Glutamatergic neuron (in vitro differentiated cells): ENCODE measurements around the gene MYOC. TPM values are rescaled to one million over a fixed set of nuclear protein-coding genes. Genes with fewer than 3 reads are reported as not detected.

Source experiments
- DNase-seq: peaks from one replicate; pipeline ENCODE4 v3.0.0; 2022
- H3K27ac Mint-ChIP-seq: one replicate; pipeline ENCODE4 v1.8.0; 2020; ENCODE audit warnings: mild to moderate bottlenecking, mixed read lengths, inconsistent platforms; ENCODE audit not compliant: unreplicated experiment
- H3K27me3 Mint-ChIP-seq: one replicate; pipeline ENCODE4 v1.8.0; 2020; ENCODE audit warnings: mild to moderate bottlenecking, moderate library complexity, mixed read lengths, inconsistent platforms; ENCODE audit not compliant: unreplicated experiment
- H3K36me3 Mint-ChIP-seq: one replicate; pipeline ENCODE4 v1.8.0; 2020; ENCODE audit warnings: mild to moderate bottlenecking, mixed read lengths, inconsistent platforms; ENCODE audit not compliant: unreplicated experiment
- H3K4me1 Mint-ChIP-seq: one replicate; pipeline ENCODE4 v1.8.0; 2020; ENCODE audit warnings: mild to moderate bottlenecking, low read depth, mixed read lengths, inconsistent platforms; ENCODE audit not compliant: unreplicated experiment
- H3K4me3 Mint-ChIP-seq: one replicate; pipeline ENCODE4 v1.8.0; 2020; ENCODE audit warnings: mild to moderate bottlenecking, mixed read lengths, inconsistent platforms; ENCODE audit not compliant: unreplicated experiment
- H3K9me3 Mint-ChIP-seq: one replicate; pipeline ENCODE4 v1.8.0; 2020; ENCODE audit warnings: mild to moderate bottlenecking, moderate library complexity, mixed read lengths, inconsistent platforms; ENCODE audit not compliant: unreplicated experiment
- CTCF ChIP-seq: fragments of 200-600 bp; sonication (generic); IDR thresholded peaks from one replicate; pipeline ENCODE4 v1.5.0; 2021; ENCODE audit not compliant: partially characterized antibody, unreplicated experiment
- total RNA-seq: library from RNA; stranded (reverse); fragmentation: NEBNext Ultra II Directional; extraction: Animal tissue kit (Norgen Biotek cat#: 25700); gene quantifications from one replicate; pipeline ENCODE4 v1.2.1, GENCODE V29; 2021; ENCODE audit not compliant: unreplicated experiment

Gene MYOC
- total RNA-seq, 1 donor from 2014 or later = not detected

DNA sequence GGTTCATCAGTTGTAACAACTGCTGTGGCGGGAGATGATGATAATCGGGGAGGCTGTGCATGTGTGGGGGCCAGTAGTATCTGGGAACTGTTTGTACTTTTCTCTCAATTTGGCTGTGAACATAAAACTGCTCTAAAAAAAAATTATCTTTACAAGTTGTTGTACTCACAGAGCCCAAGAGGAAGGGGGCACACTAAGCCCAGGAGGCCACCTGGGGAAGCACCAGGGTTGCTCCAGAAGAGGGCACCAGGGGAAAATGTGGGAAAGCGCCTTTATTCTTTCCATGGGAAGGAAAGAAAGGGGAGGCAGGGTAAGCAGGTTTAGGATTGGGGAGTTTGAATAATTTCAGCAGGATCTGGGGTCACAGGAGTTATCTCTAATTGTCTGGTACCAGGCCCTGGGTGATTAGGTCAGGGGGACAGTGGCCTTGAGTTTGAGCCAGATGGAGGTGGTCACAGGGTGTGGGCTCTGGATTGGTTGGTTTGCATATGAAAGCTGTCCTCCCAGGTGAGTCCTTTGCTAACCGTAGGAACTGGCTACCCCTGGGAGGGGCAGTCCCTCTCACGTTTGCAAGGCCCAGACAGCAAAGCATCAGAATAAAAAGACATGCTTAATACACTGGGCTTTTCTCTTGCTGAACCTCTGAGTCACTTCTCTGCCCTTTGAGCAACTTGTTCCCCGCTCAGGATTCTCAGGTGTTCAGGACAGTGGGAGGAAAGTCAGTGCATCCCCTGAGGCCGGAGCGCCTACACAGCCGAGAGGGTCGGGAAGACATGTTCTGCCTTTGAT, 11.2 kb downstream of the MYOC start:
- peaks cover 1% of the 10 kb centered on the region for H3K27me3 Mint-ChIP-seq
- H3K4me3 Mint-ChIP-seq = no peak overlapping the region
- no peak overlapping the region for H3K27ac Mint-ChIP-seq
- no peak for DNase-seq
- no peaks in the 10 kb centered on the region for H3K36me3 Mint-ChIP-seq
- peaks cover 2% of the 10 kb centered on the region for H3K9me3 Mint-ChIP-seq
- TF ChIP-seq CTCF = no peak
- peaks cover 12% of the 10 kb centered on the region for H3K4me1 Mint-ChIP-seq

- peaks cover 1% of the 10 kb centered on the region for H3K27me3 Mint-ChIP-seq
Observed at GRCh38 chr1:171640225-171640624, 12.3 kb downstream of the MYOC start.

GRCh38 chr1:171637928-171638576, 14.4 kb downstream of the MYOC start:
- Mint-ChIP-seq H3K36me3 (no peaks in the 10 kb centered on the region), H3K4me3 (no peak overlapping the region), H3K27ac (no peak overlapping the region), H3K4me1 (no peaks in the 10 kb centered on the region), H3K9me3 (no peaks in the 10 kb centered on the region), H3K27me3 (peaks cover 1% of the 10 kb centered on the region)
- no peak for DNase-seq
- no peak for TF ChIP-seq CTCF

More at GRCh38 chr1:171640225-171640624, 12.3 kb downstream of the MYOC start:
- H3K4me3 Mint-ChIP-seq = no peak overlapping the region
- H3K9me3 Mint-ChIP-seq = peaks cover 2% of the 10 kb centered on the region
- no peak for TF ChIP-seq CTCF
- no peak for DNase-seq
- no peak overlapping the region for H3K27ac Mint-ChIP-seq
- no peaks in the 10 kb centered on the region for H3K36me3 Mint-ChIP-seq
- H3K4me1 Mint-ChIP-seq = peaks cover 4% of the 10 kb centered on the region

DNA sequence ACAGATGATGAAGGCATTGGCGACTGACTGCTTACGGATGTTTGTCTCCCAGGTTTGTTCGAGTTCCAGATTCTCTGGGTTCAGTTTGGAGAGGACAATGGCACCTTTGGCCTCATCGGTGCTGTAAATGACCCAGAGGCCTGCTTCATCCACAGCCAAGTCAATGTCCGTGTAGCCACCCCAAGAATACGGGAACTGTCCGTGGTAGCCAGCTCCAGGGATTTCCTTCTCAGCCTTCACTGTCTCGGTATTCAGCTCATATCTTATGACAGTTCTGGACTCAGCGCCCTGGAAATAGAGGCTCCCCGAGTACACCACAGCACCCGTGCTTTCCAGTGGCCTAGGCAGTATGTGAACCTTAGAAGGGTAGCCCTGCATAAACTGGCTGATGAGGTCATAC, 16.3 kb downstream of the MYOC start:
- peaks cover 1% of the 10 kb centered on the region for H3K27me3 Mint-ChIP-seq
- no peak for DNase-seq
- H3K9me3 Mint-ChIP-seq = no peaks in the 10 kb centered on the region
- no peaks in the 10 kb centered on the region for H3K4me1 Mint-ChIP-seq
- no peak overlapping the region for H3K27ac Mint-ChIP-seq
- TF ChIP-seq CTCF = no peak
- no peaks in the 10 kb centered on the region for H3K36me3 Mint-ChIP-seq
- H3K4me3 Mint-ChIP-seq = no peak overlapping the region

- no peak for TF ChIP-seq CTCF
- H3K27me3 Mint-ChIP-seq = peaks cover 1% of the 10 kb centered on the region
- H3K4me3 Mint-ChIP-seq = no peak overlapping the region
- DNase-seq = no peak
- H3K36me3 Mint-ChIP-seq = no peaks in the 10 kb centered on the region
- H3K27ac Mint-ChIP-seq = no peak overlapping the region
- H3K9me3 Mint-ChIP-seq = peaks cover 2% of the 10 kb centered on the region
- no peaks in the 10 kb centered on the region for H3K4me1 Mint-ChIP-seq
Observed at GRCh38 chr1:171635661-171636060, 16.8 kb downstream of the MYOC start.
